CD4-positive, alpha-beta T cell treated with Interleukin-4 for 1 hour (primary cell): ENCODE measurements around the gene PRPF18.

Source experiments
- DNase-seq, 2 donors: peaks; one replicate each; pipeline ENCODE4 v3.0.0-alpha.2; 2020 to 2022

The PRPF18 gene

DNA sequence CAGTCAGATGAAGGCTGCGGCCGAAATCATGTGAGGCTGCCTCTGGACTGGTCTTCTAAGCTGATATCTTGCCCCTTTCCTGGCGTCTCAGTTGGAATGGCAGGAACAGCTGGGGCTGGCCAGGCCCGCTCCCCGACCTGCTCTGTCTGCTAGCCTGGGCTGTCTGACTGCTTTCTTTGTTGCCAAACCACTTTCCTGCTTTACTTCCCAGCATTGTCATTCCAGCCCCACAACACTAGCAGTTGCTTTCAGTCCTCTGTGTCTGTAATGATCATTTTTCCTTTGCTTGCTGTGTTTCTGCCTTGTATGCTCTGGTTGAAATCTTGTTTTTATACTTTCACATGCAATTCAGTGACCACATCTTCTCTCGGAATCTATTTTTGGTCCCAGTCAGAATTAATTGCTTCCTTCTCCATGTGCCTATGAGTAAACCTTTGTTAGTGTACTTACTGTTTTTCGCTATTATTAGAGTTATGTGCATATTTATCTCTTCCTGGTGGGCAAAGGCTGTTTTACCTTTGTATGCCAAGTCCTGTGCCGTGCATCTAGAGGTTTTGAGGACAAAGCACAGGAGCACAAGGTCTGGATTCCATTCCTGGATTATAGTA is 21.6 kb downstream of the PRPF18 start:
- DNase-seq, result no peak

GRCh38 chr10:13612654-13613373 is 26.0 kb downstream of the PRPF18 start:
- DNase-seq, result no peak

DNA sequence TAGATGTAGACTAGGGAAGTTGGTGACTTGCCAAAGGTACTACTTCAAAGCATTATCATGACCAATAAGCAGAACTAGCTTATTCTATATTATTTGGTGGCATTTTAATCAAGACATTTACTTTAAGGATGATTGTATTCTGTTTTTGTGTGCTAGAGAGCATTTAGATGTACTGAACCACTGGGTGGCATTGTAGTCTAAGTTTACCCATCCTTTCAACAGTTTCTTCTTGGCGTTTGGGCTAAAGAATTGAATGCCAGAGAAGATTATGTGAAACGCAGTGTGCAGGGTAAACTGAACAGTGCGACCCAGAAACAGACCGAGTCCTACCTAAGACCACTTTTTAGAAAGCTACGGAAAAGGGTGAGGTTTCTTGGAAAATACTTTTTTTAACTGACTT is 26.8 kb downstream of the PRPF18 start:
- no peak for DNase-seq

- DNase-seq, result no peak
Measured at GRCh38 chr10:13614530-13615332, 28.0 kb downstream of the PRPF18 start.

DNA sequence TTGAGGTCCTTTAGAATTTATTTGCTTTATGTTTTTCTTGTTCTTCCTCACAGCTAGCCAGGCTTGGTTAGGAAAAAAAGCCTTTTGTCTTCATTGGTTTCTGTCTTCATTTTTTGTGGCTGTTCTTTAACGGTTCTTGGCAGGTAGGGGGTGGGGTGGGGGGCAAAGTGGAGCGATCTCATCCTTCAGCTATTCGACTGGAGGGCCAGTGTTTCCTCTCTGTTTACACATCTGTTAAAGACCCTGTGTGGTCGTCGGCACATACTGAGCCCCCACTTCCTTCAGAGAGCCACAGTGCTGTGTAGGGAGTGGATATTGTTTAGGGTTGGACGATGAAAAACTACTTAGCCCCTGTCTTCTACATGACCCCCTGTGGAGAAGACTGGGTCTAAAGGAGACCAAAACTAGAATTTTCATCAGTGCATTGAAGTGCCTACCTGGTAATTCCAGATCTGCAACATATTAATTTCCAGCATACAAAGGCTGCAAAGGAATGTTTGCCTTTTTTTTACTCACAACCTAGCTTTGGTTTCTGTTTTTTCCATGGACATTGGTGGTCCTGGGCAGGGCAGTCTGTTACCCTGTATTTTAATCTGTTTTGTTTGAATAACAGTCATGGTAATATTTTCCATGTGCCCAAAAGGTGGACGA is 29.0 kb downstream of the PRPF18 start:
- no peak for DNase-seq

DNA sequence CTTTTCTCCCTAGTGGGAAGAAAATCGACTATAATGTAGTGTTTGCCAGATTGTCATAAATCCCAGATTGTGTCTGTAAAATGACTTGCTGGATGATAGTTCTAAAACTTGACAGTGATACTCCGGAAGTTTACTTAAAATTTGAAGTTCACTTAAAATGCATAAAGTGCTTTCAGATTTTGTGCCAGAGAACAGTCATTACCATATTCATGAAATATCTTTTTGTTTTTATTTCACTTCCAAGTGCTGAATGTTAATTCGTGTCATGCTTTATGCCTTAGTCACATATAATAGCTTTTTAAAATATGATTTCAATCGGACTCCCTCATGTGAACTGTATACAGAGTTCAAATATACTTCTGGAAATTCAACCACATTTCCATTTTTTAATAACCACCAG is 30.4 kb downstream of the PRPF18 start:
- no peak for DNase-seq

- DNase-seq, result no peak
Measured at GRCh38 chr10:13621931-13622330, 35.2 kb downstream of the PRPF18 start.

GRCh38 chr10:13624630-13625029 is 37.9 kb downstream of the PRPF18 start:
- no peak for DNase-seq

- DNase-seq, result no peak
Measured at GRCh38 chr10:13627459-13628310, 40.9 kb downstream of the PRPF18 start.

GRCh38 chr10:13628661-13629060 is 41.9 kb downstream of the PRPF18 start:
- no peak for DNase-seq

DNA sequence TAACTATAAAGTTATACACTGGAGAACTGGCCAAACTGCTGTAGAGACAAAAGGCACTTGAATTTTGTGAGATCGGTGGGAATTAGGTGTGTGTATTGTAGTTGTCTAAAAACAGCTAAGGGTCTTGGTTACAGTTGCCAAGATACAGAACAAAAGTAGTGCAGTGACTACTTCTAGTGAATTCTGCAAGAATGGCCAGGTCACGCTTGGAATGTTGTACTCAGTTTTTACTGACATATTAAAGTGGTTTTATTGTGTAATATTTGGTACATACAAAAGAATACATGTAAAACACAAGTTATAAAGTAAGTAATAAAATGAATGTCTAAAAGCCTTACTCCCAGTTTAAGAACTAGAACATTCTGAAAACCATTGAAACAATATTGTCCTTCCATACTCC is 42.4 kb downstream of the PRPF18 start:
- DNase-seq, result no peak

DNA sequence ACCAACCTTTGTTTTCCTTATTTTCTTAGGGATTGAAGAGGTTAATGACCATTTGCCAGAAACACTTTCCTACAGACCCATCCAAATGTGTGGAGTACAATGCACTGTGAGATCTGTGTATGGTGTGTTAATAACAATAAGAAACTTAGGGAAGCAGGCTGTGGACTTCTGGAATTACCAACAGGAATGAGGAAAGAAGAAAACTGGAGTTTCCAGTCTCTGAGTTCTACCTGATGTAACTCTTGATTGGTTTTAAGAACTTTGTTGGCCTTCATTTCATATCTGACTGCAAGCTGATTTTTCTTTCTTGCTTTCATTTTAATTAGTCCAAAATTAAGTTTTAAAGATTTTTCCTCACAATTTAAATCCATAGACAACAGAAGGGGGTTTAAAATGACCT is 43.5 kb downstream of the PRPF18 start:
- no peak for DNase-seq

DNA sequence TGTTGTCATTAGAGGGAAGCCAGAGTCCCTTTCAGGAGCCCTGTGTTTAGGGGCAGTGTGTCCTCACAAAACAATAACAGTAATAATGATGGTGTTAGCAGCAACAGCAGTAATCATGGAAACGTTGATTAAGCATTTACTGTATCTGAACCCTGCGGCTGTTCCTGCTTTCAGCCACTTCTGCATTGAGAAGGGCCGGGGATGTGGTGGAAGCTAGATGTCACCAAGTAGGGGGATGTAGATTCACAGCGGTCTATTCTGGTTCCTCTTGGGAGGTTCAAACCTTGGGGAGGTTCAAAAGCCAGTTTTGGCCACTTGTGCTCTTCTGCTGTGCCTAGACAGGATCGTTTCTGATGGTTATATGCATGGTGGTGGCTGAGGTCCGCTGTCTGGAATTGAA is 44.8 kb downstream of the PRPF18 start:
- DNase-seq, result no peak

GRCh38 chr10:13632440-13632839 is 45.7 kb downstream of the PRPF18 start:
- DNase-seq, result no peak

GRCh38 chr10:13632884-13633440 is 46.2 kb downstream of the PRPF18 start:
- DNase-seq, result no peak

GRCh38 chr10:13633689-13634088 is 46.9 kb downstream of the PRPF18 start:
- DNase-seq, result no peak

DNA sequence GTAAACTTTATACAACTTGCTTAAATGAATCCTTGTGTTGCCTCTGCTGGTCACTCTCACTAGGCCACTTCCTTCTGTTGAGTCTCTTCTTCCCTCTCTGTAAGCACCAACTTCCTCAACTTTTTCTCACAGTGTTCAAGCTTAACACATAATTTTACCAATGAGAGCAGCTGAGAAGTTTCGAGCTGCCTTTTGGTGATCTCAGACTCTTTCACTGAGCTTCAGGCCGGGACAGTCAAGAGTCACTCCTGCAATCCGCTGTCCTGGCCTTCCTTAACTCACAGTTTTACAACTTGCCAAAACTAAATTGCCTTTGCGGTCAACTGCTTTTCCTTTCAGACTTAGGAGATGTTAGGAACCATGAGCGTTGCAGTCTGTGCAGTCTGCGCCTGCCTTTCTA is 47.4 kb downstream of the PRPF18 start:
- no peak for DNase-seq

- no peak for DNase-seq
Measured at GRCh38 chr10:13636776-13637175, 50.0 kb downstream of the PRPF18 start.

GRCh38 chr10:13637303-13637856 is 50.6 kb downstream of the PRPF18 start:
- no peak for DNase-seq

- DNase-seq, result no peak
Measured at GRCh38 chr10:13637894-13638293, 51.1 kb downstream of the PRPF18 start.

- no peak for DNase-seq
Measured at GRCh38 chr10:13642293-13642692, 55.5 kb downstream of the PRPF18 start.

DNA sequence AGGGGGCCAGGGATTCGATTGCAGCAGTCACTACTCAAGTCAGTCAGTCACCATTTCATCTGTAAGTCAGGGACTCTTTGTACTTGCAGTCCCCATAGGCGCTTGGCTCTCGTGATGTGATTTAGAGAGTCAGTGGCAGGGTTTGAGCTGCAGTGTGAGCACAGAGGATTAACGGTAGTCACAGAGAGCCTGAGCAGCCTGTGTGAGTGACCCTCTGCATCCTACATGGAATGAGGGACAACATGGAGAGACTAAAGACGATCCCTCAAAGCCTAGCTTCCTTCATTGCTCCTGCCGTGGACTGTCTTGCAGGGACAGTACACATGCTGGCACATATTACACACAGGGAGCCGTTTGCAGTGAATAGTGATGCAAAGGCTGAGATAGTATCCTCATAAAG is 56.3 kb downstream of the PRPF18 start:
- DNase-seq, result no peak
